DMS53 treated with DMSO at 0.1 percent for 48 hours (cell line): ENCODE results near the gene PAX4.
A peak's percentile ranks its signal among the peaks of the same experiment; 100 is the strongest.

Experiments used
- DNase-seq: peaks from one replicate; lab custom pipeline; 2025; ENCODE audit not compliant: unreplicated experiment; lab: John Stamatoyannopoulos, UW

PAX4 gene

DNA sequence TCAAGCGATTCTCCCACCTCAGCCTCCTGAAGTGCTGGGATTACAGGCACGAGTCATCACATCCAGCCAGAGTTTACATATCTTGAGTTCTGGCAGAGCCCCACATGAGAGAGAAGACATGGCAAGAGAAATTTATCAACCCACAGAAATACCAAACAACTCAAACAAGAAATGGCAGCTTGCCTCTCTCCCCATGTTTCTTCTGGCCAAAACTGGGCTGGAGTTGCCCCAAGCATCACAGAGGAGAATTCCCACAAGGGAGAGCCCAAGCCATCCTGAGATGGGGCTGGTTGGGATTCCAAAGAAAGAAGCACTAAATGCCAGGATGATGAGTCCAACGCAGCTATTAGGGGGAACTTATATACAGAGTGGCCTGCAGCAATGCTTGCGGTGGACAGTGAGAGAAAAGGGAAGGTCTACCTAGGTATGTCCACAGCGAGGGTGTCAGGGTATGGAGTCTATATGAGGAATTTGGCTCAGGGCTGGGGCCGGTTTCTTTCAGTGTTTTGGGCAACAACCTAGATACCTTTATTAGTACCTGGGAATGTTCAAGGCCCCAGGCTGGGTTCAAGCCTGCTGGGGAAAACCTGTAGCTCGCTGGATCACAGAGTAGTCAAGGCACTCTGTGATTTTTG, 14.5 kb upstream of the PAX4 start:
- DNase-seq: no peak

DNA sequence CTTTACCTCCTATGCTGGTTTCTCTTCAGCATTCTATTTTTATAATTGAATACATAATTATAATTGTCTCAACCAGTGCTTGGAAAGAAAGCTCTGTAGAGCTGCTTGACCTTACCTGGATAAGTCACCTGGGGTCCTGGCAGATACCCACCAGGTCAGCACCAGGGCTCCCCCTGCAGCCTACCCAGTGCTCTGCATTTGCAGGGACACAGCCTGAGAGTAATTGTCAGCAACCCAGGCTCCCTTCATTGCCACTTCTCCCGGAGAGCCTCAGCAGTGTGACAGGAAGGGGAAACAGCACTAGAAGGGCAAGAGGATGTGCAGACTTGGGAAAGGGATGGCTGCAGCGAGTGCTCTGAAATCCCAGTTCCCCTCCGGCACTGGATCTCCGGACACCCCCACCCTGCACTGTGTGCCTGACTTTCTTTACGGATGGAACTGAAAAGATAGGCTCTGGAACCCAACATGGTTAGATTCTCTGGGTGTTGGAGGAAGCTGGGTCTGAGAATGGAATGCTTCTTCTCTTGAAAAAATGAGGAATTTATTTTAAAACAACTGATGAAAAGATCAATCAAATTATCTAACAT, 11.4 kb upstream of the PAX4 start:
- peak; percentile 67 for DNase-seq

DNA sequence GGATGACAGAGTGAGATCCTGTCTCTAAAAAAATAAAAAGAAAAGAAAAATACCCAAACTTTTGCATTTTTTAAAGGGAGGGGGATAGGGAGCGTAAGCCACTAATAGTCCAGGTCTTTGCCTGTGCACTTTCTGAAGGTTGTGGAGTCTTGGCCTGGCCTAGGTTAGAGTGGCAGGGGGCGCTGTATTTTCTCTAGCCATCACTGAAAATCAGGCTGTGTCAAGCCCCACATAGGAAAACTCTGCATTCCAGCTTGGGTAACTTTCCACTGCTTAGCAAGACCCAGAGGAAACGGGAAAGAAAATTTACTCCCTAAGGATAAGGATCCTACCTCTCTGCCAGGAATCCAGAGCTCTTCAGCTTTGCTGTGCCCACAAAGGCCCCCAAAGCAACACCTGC, 10.5 kb upstream of the PAX4 start:
- DNase-seq: no peak

DNA sequence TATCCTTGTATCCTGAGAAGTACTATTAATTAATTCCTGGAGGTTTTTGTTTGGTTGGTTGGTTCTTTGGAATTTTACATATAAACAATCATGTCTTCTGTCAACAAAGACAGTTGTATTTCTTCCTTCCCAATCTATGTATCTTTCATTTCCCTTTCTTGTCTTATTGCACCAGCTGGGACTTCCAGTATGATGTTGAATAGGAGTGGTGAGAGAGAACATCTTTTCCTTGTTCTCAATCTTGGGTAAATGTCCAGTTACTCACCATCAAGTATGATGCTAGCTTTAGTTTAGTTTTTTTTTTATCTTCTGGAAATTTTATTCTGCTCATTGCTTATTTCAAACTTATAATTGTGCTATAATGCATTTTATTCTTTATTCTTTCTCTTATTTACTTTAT, 7.4 kb upstream of the PAX4 start:
- DNase-seq: no peak

DNA sequence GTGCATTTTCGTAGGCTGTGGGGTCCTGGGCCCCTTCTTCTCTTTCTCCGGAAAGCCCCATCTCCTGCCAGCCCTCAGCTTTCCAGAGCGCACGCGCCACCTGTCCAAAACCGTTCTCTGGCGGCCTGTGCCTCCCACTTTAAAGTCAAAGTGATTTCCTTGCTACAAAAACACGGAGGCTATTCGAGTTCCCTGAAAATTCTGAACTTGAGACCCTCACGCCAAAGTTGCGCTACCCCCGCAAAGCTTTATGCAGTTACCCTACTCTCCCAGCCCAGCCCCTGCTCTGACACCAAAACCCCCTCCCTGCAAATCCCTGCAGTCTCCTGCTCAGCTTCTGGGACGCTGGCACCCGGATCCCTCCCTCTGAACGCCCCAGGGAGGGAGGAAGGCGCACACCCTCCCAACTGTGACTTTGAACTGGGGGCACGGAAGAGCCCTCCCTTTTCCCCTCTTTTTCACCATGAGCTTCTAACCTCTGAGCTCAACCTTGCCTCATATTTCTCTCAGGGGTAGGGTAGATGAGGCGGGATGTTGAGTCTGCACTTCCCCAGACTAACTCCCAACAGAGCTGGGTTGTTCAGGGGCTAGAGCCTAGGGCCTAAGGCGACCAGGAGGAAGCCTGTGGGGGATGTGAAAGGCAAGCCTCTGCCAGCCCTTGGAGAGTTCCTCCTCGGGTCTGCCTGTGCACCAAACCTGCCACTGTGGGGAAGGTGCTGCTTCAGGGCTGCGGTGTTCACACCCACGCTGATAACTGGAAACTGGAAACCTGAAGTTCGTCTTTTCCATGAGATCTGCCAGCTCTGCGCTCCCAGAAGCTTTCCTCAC, 2.7 kb upstream of the PAX4 start:
- no peak for DNase-seq

DNA sequence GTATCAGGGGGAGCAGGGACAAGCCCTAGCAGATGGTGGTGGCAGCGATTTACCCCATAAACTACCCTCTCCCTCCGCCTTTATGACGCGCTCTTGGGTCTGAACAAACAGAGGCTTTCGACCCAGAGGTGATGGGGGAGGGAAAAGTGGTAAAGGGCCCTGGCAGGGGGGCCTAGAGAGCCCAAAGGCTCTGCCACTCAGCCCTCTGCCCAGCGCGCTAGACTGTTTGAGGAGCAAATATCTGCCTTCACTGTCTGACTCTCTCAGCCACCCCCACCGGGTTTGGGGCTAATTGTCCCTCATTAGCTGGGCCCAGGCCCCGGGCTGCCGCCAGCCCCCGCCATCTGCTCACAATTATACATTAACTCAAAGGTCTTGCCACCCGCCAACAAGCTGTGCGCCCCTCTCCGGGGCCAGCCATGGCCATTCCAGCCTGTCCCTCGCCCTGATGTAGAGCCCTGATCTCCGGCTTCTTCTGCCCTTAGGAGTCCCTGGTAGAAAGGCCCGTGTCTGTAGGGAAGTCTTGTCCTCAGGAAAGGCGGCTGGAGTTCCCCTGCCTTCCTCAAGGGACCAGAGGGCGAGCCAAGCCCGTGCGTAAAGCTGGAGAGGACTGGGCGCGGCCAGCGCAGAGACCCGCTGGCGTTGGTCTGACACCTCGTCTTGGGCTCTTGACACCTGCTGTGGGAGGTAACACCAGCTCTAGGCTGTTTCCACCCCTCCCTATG, 1.9 kb upstream of the PAX4 start:
- no peak for DNase-seq

DNA sequence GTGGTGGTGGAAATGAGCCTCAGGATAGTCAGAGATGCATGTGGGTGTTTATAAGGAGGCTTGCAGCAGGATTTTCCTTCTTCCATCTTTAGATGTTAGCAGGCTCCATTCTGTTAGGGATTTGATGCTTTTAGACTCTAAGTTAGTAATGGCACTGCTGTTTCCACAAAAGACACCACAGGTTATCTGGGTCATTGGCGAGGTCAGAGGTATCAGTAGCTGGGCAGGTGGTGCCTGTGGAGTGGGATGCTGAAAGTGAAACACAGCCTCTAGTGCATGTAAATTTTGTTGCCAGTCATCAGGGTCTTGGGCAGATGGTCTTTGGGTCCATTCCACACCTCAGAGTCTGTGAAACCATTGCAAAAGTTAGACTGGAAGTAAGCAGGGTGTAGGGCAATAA, 833 bp upstream of the PAX4 start:
- no peak for DNase-seq

DNA sequence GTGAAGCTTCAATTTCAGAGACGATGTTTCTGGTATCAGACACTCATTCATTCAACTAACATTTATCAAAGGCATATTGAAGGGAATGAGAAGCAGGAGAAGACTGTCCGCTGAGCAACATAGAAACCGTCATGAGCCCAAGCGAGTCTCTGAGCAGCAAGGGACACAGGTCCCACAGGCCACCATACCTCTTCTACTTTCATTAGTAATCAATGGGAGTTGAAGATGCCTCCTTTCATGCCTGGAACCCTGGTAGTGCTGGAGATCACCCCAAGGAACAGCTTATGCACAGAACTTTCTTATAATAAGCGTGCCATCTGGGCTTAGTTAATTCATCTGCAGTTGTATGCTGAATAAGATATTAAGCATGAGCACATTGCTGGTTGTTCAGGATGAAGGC, 1.2 kb downstream of the PAX4 start:
- no peak for DNase-seq

DNA sequence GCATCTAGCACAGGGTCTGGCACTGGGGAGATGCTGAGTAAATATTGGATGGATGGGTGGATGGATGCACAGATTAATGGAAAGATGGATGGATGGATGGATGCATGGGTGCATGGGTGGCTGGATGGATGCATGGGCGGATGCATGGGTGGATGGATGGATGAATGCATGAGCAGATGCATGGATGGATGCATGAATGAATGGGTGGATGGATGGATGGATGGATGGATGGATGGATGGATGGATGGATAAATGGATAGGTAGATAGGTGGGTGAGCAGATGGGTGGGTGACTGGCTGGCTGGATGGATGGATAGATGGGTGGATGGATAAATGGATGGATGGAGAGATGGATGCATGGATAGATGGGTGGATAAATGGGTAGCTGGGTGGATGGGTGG, 5.7 kb downstream of the PAX4 start:
- DNase-seq: no peak

DNA sequence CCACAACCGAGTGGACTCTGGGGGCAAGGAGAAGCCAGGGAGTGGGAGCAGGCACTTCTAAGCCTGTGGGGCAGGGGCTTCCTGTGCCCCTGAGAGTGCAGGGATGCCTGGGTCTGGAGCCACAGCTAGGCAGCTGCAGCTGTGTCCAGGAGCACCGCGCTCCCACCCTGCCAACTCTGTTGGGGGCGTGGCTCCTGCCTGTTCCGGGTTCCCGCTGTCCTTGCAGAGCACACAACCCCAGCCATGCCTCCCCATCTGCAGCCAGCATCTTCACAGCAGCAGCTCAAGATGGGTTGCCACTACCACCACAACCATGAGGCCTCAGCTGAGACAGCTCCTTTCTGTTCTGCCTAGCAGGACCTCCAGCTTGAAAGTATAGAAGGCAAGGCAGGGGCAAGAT, 8.6 kb downstream of the PAX4 start:
- DNase-seq: no peak

DNA sequence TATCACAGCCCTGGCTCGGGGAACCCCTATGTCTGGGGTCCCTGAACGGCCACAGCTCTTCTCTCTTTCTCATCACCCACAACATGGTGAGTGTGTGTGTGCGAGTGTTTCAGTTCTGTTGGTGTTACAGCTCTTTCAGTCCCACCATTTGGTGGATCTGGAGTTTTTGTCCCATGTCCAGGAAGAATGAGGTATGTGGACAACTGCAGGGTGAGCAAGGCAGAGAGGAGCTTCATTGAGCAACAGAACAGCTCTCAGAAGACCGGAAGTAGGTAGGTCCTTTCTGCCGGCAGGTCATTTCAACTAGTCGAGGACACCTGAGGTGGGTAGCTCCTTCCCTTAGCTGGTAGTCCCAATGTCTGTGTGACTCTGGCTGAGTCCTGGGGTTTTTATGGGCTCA, 9.5 kb downstream of the PAX4 start:
- DNase-seq: no peak

DNA sequence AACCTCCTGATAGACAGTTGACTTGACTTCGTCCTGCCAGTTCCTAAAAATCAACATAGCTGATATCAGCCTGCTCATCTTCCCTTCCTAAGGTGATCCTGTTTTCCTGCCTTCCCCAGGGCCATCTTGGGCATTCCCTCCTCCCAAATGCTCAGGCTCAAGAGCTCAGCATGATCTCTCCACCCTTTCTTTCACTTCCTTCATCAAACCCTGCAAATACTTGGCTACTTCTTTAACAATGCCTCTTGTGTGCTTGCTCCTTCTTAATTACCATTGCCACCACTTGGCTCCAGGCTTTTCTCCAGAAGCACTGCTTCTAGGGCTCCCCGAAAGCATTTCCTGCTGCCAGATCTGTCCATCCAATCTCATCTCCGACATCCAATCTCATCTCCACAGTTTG, 17.1 kb downstream of the PAX4 start:
- DNase-seq: no peak

DNA sequence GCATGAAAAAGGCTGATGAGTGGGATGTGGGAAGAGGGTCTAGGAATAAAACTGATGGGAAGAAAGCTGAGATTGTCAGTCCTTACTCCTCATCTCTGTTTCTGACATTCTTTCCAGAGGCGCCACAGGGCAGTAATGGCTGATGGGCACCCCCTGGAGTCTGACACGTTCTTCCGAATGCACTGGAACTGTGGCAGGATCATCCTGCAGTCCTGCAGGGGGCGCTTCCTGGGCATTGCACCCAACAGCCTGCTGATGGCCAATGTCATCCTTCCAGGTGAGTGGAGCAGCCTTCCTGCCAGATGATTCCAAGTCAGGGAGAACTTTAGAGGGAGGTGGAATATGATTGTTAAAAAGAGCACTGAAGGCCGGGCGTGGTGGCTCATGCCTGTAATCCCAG, 19.6 kb downstream of the PAX4 start:
- no peak for DNase-seq

DNA sequence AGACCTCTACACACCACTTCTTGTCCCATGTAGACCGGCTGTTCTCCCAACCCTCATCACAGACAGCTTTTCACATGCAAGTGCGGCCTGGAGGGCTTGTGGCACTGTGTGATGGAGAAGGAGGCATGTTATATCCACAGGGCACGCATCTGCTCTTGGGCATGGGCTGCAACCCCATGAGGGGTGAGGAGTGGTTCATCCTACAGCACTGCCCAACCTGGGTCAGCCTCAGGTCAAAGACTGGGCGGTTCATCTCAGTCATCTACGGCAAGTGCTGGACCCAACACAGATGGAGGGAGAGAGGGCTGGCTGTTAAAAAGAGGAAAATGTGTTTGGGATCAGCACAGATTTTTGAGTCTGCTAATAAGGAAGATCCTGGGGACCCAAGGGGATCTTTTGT, 22.2 kb downstream of the PAX4 start:
- DNase-seq: no peak

DNA sequence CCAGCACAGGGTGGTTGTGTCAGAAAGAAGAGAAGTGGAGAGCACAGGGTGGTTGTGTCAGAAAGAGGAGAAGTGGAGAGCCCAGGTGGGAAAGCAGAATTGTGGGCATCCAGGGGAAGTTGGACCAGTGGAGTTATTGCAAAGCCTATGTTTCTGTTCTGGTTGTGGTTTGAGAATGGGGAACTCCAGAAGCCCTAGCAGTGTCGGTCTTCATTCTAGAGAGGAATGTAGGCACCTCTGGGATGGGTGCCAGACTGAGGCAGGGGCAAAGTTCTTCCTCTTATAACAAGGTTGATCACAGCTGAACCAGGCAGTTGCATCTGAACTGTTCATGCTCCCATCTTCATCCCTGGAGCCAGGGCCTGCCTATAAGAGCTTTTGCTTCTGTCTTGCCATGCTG, 23.5 kb downstream of the PAX4 start:
- no peak for DNase-seq

DNA sequence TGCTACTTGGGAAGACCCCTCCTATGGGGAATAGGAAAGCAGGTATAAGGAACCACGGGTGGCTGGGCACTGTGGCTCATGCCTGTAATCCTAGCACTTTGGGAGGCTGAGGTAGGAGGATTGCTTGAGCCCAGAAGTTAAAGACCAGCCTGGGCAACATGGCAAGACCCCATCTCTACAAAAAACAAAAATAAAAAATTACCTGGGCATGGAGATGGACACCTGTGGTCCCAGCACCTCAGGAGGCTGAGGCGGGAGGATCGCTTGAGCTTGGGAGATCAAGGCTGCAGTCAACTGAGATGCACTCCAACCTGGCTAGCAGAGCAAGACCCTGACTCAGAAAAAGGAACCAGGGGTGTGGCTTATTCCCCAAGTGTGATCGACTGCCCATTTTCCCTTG, 25.4 kb downstream of the PAX4 start:
- no peak for DNase-seq

DNA sequence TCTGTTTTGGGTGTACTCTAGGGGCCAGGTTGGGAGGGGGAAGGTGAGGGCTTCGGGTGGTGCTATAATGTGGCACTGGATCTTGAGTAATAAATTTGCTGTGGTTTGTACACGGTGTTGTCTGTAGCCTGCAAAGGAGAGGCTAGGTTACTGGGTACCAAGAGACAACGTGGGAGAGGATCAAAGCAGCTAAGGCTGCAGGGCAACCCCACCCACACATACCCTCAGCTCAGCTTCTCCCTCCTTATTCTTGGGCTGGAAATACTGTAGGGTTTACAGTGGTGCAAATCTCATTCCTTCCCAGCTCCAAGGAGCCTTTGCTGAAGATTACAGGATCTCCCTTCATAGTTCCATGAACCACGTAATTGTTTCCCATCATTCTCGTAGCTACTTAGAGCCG, 26.4 kb downstream of the PAX4 start:
- DNase-seq: no peak

DNA sequence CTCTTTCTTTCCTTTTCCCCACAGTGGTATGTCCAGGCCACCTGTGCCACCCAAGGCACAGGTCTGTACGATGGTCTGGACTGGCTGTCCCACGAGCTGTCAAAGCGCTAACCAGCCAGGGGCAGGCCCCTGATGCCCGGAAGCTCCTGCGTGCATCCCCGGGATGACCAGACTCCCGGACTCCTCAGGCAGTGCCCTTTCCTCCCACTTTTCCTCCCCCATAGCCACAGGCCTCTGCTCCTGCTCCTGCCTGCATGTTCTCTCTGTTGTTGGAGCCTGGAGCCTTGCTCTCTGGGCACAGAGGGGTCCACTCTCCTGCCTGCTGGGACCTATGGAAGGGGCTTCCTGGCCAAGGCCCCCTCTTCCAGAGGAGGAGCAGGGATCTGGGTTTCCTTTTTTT, 26.8 kb downstream of the PAX4 start:
- no peak for DNase-seq

DNA sequence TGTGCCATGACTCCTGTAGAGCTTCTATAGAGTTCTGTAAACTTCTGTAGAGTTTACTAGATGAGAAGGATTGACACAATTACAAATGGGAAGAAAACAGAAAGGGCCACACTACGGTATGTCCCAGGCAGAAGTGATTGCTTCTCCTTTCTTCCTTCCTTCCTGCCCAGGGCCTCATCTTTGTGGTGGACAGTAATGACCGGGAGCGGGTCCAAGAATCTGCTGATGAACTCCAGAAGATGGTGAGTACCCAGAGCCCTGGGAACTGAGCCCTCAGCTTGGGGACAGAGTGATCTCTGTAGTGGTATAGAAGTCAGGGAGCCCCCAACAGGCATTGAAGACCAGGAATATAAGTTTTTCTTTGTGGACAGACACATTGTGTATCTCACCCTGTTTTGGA, 28.0 kb downstream of the PAX4 start:
- no peak for DNase-seq

DNA sequence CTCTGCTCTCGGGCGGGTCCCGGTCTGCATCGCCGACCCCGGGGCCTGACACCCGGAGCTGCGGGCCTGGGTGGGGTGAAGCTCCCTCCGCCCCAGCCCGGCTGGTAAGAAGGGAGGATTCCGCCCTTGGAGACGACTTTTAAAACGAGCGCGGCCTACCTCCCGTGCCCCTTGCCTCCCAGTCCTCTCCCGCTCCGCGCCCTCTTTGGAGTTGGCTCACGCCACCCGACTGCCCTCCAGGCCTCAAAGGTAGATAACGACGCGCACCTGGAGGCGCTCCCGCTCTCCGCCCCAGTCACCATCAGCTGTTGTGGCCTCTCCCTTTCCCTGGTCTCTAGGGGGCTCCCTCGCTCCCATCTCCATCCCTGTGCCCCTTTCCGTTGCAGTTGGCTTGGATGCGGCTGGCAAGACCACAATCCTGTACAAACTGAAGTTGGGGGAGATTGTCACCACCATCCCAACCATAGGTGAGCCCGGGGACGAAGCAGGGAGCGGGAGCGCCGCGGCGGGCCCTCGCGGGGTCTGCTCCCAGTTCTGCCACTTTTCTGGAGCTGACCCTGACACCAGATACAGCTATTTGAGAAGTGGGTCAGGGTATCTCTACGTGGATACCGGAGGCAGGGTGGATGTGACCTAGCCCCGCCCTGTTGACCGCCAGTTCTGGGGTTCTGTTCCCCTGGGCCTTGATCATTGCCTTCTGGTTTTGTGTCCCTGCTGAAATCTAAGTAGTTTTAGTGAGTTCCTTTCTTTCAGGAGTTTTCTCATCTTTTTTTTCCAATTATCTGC, 29.1 kb downstream of the PAX4 start:
- peak; percentile 52 for DNase-seq

DNA sequence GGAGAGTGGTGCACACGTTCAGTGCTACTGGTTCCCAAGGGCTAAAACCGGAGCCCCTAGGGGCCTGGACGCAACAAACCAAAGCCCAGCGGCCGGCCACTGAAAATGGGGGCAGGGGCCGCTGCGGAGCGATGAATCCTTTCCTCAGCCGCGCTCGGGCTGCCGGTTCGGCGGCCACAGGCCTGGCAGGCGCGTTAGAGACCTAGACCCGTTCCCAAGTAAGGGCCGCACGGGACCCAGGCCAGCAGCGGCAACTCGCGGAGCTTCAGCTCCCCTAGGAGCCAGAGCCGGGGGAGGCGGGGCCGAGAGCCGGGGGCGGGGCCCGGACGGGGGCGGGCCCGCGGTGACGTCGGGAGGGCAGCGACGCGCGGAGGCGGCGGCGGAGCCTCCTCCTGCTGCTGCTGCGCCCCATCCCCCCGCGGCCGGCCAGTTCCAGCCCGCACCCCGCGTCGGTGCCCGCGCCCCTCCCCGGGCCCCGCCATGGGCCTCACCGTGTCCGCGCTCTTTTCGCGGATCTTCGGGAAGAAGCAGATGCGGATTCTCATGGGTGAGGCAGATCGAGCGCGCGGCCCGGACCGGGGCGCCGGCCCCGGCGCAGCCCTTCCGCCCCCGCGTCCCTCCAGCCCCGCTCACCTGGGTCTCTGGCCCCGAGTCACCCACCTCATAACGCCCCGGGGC, 29.8 kb downstream of the PAX4 start, which contains the start of gene ARF5:
TSS of gene ARF5 (plus strand) at position 393 of the 678 bp plus-strand sequence. CDS start at position 481, 88 bp downstream.
- peak; percentile 76 for DNase-seq
